Natural killer cell (primary cell): ENCODE data around the gene JARID2. TPM values are rescaled to one million over a fixed set of nuclear protein-coding genes. Genes with fewer than 3 reads are reported as not detected.

ENCODE experiments used
- ATAC-seq, 3 donors: fragments of 150-1000 bp in 2 of 3; fragments of 200-7000 bp in 1 of 3; cut with Tn5 transposase; 1 replicate in 1 of 3; 2 replicates in 2 of 3; pipeline ENCODE4 v1.10.0; 2021; ENCODE audit warnings: mild to moderate bottlenecking in 2 of 3, moderate library complexity in 2 of 3
- DNase-seq, 2 donors: peaks; one replicate each; pipeline versions ENCODE4 v3.0.0 to v3.0.0-alpha.2; 2013 to 2021; ENCODE audit warnings: mixed read lengths in 1 of 2
- H3K27ac ChIP-seq: one replicate; pipeline ENCODE4 v1.5.1; 2013; ENCODE audit warnings: mild to moderate bottlenecking, low read length
- H3K27me3 ChIP-seq: one replicate; pipeline ENCODE4 v1.6.1; 2013; ENCODE audit warnings: low read length; ENCODE audit not compliant: control insufficient read depth, insufficient read depth
- H3K36me3 ChIP-seq: one replicate; pipeline ENCODE4 v1.6.1; 2013; ENCODE audit warnings: low read length; ENCODE audit not compliant: control insufficient read depth, insufficient read depth
- H3K4me1 ChIP-seq: one replicate; pipeline ENCODE4 v1.6.1; 2013; ENCODE audit warnings: low read length; ENCODE audit not compliant: control insufficient read depth, insufficient read depth
- H3K4me3 ChIP-seq: one replicate; pipeline ENCODE4 v1.5.1; 2013; ENCODE audit warnings: low read length
- H3K9me3 ChIP-seq: one replicate; pipeline ENCODE4 v1.6.1; 2013; ENCODE audit warnings: low read length; ENCODE audit not compliant: control insufficient read depth, insufficient read depth
- H3K27ac Mint-ChIP-seq, 2 donors: one replicate each; pipeline ENCODE4 v1.8.0; 2022; ENCODE audit warnings: mild to moderate bottlenecking in 2 of 2, mixed read lengths in 2 of 2, moderate library complexity in 1 of 2
- H3K27me3 Mint-ChIP-seq, 2 donors: one replicate each; pipeline ENCODE4 v1.8.0; 2022; ENCODE audit warnings: low read depth in 2 of 2, mixed read lengths in 2 of 2
- H3K36me3 Mint-ChIP-seq: one replicate; pipeline ENCODE4 v1.8.0; 2022; ENCODE audit warnings: mixed read lengths
- H3K4me1 Mint-ChIP-seq, 2 donors: one replicate each; pipeline ENCODE4 v1.8.0; 2022; ENCODE audit warnings: mixed read lengths in 2 of 2
- H3K4me3 Mint-ChIP-seq: one replicate; pipeline ENCODE4 v1.8.0; 2022; ENCODE audit warnings: mild to moderate bottlenecking, moderate library complexity, mixed read lengths
- H3K9me3 Mint-ChIP-seq, 2 donors: one replicate each; pipeline ENCODE4 v1.8.0; 2022; ENCODE audit warnings: mixed read lengths in 2 of 2
- WGBS: methylation state at CpG from one replicate; pipeline ENCODE4 v1.1.7; 2013; ENCODE audit warnings: missing lambda C conversion rate; ENCODE audit not compliant: insufficient coverage; 5-methylcytosine and 5-hydroxymethylcytosine counted together
- intact Hi-C: fragments of 100-400 bp; cut with micrococcal nuclease; formaldehyde crosslinking; loops from one replicate; pipeline ENCODE4 v1.14.2; 2022
- total RNA-seq, 4 donors: library from RNA; stranded (reverse); fragments of 120-200 nt in 1 of 4; gene quantifications; one replicate each; pipeline versions ENCODE4 v1.2.3 to v1.2.4, GENCODE V29; 2013 to 2022
- TF ChIP-seq, protein P1 (sequence below): fragments of 200-600 bp; IDR thresholded peaks from one replicate; pipeline ENCODE4 v1.8.0; 2022; ENCODE audit warnings: antibody characterized with exemption

JARID2 gene
- total RNA-seq, 3 donors from 2014 or later (not counting 1 experiment from before 2014, with no cell fraction given) = 49.9 to 60.9 (median 60.5) TPM

DNA sequence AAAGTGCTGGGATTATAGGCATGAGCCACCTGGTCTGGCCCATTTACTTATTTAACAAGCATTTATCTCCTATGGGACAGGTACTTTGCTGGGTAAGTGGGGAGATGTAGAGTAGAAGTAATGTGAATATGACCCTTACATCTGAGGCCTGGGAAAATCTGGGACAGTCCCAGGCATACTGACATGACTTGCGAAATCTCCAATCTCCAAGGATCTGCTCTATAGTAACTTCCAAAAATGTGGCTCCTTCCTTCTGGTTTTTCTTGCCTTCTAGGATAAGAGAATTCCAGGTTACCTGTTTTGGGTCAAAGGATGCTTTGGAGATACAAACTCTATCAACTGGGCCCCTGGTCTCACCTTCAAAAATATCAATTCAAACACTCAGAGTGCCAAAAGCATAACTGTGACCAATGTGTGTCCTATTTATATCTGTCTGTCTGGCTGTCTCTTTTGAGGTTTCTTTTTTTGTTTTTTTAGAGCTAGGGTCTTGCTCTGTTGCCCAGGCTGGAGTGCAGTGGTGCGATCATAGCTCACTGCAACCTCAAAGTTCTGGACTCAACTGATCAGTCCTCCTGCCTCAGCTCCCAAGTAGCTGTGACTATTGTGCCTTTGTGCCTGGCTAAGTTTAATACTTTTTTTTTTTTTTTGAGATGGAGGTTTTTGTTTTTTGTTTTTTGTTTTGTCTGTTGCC is 11.7 kb upstream of the JARID2 start:
- Histone ChIP-seq H3K27me3 (no peaks in the 10 kb centered on the region), H3K4me1 (no peaks in the 10 kb centered on the region), H3K36me3 (no peaks in the 10 kb centered on the region), H3K4me3 (no peak overlapping the region), H3K9me3 (no peaks in the 10 kb centered on the region), H3K27ac (no peak overlapping the region)
- intact Hi-C loops = no loop called here
- no peak overlapping the region for H3K4me3 Mint-ChIP-seq
- DNase-seq (no peak), ATAC-seq (no peak)
- no peaks in the 10 kb centered on the region for H3K27me3 Mint-ChIP-seq
- no peak overlapping the region for H3K27ac Mint-ChIP-seq
- H3K4me1 Mint-ChIP-seq = no peaks in the 10 kb centered on the region
- 88% methylated on average over 2 of the region's 2 CpGs for WGBS
- no peaks in the 10 kb centered on the region for H3K36me3 Mint-ChIP-seq
- H3K9me3 Mint-ChIP-seq = no peaks in the 10 kb centered on the region
- TF ChIP-seq, protein P1, sequence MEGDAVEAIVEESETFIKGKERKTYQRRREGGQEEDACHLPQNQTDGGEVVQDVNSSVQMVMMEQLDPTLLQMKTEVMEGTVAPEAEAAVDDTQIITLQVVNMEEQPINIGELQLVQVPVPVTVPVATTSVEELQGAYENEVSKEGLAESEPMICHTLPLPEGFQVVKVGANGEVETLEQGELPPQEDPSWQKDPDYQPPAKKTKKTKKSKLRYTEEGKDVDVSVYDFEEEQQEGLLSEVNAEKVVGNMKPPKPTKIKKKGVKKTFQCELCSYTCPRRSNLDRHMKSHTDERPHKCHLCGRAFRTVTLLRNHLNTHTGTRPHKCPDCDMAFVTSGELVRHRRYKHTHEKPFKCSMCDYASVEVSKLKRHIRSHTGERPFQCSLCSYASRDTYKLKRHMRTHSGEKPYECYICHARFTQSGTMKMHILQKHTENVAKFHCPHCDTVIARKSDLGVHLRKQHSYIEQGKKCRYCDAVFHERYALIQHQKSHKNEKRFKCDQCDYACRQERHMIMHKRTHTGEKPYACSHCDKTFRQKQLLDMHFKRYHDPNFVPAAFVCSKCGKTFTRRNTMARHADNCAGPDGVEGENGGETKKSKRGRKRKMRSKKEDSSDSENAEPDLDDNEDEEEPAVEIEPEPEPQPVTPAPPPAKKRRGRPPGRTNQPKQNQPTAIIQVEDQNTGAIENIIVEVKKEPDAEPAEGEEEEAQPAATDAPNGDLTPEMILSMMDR = no peak

- H3K27ac ChIP-seq = no peak overlapping the region
- H3K27me3 ChIP-seq = no peaks in the 10 kb centered on the region
- 71% methylated on average over 4 of the region's 5 CpGs for WGBS
These were observed 6.1 kb upstream of the JARID2 start for GRCh38 chr6:15239616-15240364.

DNA sequence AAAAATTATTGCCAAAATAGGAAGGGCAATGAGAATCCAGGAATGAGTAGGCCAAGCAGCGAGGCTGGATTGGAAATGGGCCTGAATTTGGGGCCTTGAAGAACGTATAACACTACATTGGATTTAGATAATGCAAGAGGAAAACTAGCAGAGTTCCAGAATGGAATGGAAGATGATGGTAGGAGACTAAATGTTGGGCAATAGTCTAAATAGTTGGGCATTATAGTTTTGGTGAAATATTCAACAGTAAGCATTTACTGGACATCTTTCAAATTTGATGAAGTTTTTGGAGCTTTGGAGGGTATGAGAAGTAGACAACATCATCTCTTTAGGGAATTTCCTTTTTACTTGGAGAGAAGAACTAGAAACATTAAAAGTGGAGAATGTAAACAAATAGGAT is 3.4 kb upstream of the JARID2 start:
- Histone ChIP-seq H3K27ac (no peak overlapping the region), H3K4me3 (no peak overlapping the region), H3K4me1 (peaks cover 5% of the 10 kb centered on the region), H3K36me3 (no peaks in the 10 kb centered on the region), H3K27me3 (no peaks in the 10 kb centered on the region), H3K9me3 (no peaks in the 10 kb centered on the region)
- Mint-ChIP-seq H3K9me3 (no peaks in the 10 kb centered on the region), H3K27me3 (no peaks in the 10 kb centered on the region), H3K27ac (no peak overlapping the region), H3K4me3 (no peak overlapping the region), H3K4me1 (peaks cover 16 to 18% of the 10 kb centered on the region in 2 donors), H3K36me3 (peaks cover 6% of the 10 kb centered on the region)
- 98% methylated on average over 2 of the region's 2 CpGs for WGBS
- no peak for ATAC-seq
- intact Hi-C loops = no loop called here
- DNase-seq = no peak
- TF ChIP-seq, protein P1 = no peak

More at GRCh38 chr6:15239616-15240364, 6.1 kb upstream of the JARID2 start:
- Histone ChIP-seq H3K4me3 (no peak overlapping the region), H3K4me1 (peaks cover 5% of the 10 kb centered on the region), H3K9me3 (no peaks in the 10 kb centered on the region), H3K36me3 (no peaks in the 10 kb centered on the region)
- no peaks in the 10 kb centered on the region for H3K4me1 Mint-ChIP-seq
- no peaks in the 10 kb centered on the region for H3K27me3 Mint-ChIP-seq
- H3K9me3 Mint-ChIP-seq = no peaks in the 10 kb centered on the region
- H3K36me3 Mint-ChIP-seq = no peaks in the 10 kb centered on the region
- intact Hi-C loops = no loop called here
- ATAC-seq = no peak
- TF ChIP-seq, protein P1 = no peak
- no peak overlapping the region for H3K27ac Mint-ChIP-seq
- H3K4me3 Mint-ChIP-seq = no peak overlapping the region
- no peak for DNase-seq
